Measurements from ENCODE around the gene IL20RB.
"Not testable (repeated sequence)": the region's sequence is repeated elsewhere in the genome, so short reads cannot be mapped to it uniquely, and the experiment has no call there.

The IL20RB gene

GRCh38 chr3:136989781-136990524 lies 32.2 kb downstream of the IL20RB start:
- DNase-seq, result no peak

- DNase-seq, result no peak
Measured at GRCh38 chr3:136990826-136991225, 33.0 kb downstream of the IL20RB start.

- DNase-seq, result no peak
Measured at GRCh38 chr3:136992115-136992514, 34.3 kb downstream of the IL20RB start.

- no peak for DNase-seq
Measured at GRCh38 chr3:136994772-136995516, 37.2 kb downstream of the IL20RB start.

- DNase-seq, result no peak
Measured at GRCh38 chr3:136995652-136996051, 37.9 kb downstream of the IL20RB start.

- DNase-seq, result no peak
Measured at GRCh38 chr3:137000039-137000438, 42.3 kb downstream of the IL20RB start.

- DNase-seq, result not testable (repeated sequence)
Measured at GRCh38 chr3:137007376-137007775, 49.6 kb downstream of the IL20RB start.

GRCh38 chr3:137008131-137008530 lies 50.3 kb downstream of the IL20RB start:
- DNase-seq, result no peak

- no peak for DNase-seq
Measured at GRCh38 chr3:137008976-137009375, 51.2 kb downstream of the IL20RB start.

- no peak for DNase-seq
Measured at GRCh38 chr3:137010137-137010536, 52.4 kb downstream of the IL20RB start.

GRCh38 chr3:137011153-137011552 lies 53.4 kb downstream of the IL20RB start:
- no peak for DNase-seq

- no peak for DNase-seq
Measured at GRCh38 chr3:137012097-137012501, 54.3 kb downstream of the IL20RB start.

GRCh38 chr3:137013951-137014688 lies 56.3 kb downstream of the IL20RB start:
- peak; percentile 83 to 84 for DNase-seq

GRCh38 chr3:137017316-137017715 lies 59.5 kb downstream of the IL20RB start:
- DNase-seq, result not testable (repeated sequence)

- no peak for DNase-seq
Measured at GRCh38 chr3:137020315-137020714, 62.5 kb downstream of the IL20RB start.

- no peak for DNase-seq
Measured at GRCh38 chr3:137020888-137021287, 63.1 kb downstream of the IL20RB start.

- no peak for DNase-seq
Measured at GRCh38 chr3:137024348-137024747, 66.6 kb downstream of the IL20RB start.

- DNase-seq, result no peak
Measured at GRCh38 chr3:137026701-137027100, 68.9 kb downstream of the IL20RB start.

- DNase-seq, result peak; percentile 58 to 67
Measured at GRCh38 chr3:137032465-137033120, 74.8 kb downstream of the IL20RB start.

- DNase-seq, result no peak
Measured at GRCh38 chr3:137035631-137036030, 77.8 kb downstream of the IL20RB start.

- DNase-seq, result no peak
Measured at GRCh38 chr3:137039570-137039969, 81.8 kb downstream of the IL20RB start.

GRCh38 chr3:137041251-137041650 lies 83.5 kb downstream of the IL20RB start:
- no peak for DNase-seq

GRCh38 chr3:137041686-137042085 lies 83.9 kb downstream of the IL20RB start:
- DNase-seq, result no peak

Measured in CD4-positive, alpha-beta T cell treated with Interleukin-4 for 1 hour (primary cell).